Measurements from ENCODE around the gene UBB.

GRCh38 chr17:16430650-16431049, 49.8 kb downstream of the UBB start:
- no peak for TF ChIP-seq CTCF (IDR thresholded peaks at IDR 0.05)
- TF ChIP-seq POLR2A (IDR thresholded peaks at IDR 0.05): no peak
